ENCODE results near the gene TMEM208.
A peak's percentile ranks its signal among the peaks of the same experiment; 100 is the strongest.

The TMEM208 gene

DNA sequence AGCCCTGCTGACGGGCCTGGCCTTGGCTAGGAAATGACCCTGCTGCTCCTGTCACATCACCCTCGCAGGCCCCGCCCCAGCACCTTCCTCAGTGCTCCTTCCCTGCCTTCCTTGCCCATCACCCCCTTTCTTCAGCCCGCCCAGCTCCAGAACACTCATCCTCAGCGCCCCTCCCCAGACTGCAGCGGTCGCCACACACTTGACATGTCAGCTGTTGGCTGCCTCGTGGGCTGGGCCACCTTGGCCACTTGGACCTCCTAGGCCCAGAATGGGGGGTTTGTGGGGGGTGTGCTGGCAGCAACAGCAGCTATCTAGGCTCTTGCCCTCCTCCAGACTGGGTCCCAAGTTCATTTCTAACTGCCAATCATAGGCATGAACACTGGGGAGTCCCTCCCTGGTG is 17.4 kb upstream of the TMEM208 start:
- Mint-ChIP-seq H3K36me3 (peaks cover 3% of the 10 kb centered on the region), H3K9me3 (no peaks in the 10 kb centered on the region), H3K27me3 (no peaks in the 10 kb centered on the region), H3K4me3 (no peak overlapping the region), H3K27ac (no peak overlapping the region), H3K4me1 (no peaks in the 10 kb centered on the region)
- no peak for DNase-seq (ENCODE audit: low spot score in 2 of 2)
- no peak for ATAC-seq (ENCODE audit: low read depth)

DNA sequence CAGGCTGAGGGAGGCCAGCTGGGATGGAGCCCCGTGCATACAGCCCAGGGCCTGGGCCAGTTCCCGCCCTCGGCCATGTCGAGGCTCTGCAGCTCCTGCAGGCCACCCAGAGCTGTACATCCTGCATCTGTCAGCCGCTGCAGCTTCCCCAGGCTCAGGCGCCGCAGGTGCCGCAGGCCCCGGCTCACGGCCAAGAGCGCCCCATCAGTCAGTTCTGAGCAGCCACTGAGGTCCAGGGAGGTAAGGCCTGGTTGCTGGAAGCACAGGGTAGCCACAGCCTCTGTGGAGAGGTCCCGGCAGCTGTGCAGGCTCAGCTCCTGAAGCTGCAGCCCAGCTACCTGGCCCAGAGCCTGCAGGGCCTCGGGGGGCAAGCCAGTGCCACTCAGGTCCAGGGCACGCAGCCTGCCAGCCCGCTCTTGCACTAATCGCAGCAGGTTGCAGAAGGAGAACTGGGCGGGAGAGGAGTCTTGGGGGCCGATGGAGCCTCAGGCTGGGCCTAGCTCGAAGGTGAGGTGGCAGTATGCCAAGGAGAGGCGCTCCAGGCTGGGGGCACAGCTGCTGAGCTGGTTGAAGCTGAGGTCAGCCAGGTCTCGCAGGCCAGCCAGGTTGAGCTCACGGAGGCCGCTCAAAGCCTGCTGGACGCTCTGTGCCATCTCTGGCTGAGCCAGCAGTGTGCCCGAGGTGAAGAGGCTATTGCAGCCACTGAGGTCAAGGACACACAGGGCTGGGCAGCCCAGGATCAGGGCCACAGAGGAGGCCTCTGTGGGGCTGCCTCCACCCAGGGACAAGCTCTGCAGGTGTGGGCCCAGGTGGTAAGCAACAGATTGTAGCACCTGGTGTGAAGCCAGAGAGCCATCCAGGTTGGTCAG is 16.6 kb upstream of the TMEM208 start:
- H3K27ac Mint-ChIP-seq, result no peak overlapping the region
- peaks cover 3% of the 10 kb centered on the region for H3K36me3 Mint-ChIP-seq
- no peaks in the 10 kb centered on the region for H3K27me3 Mint-ChIP-seq
- no peak for ATAC-seq (ENCODE audit: low read depth)
- H3K4me3 Mint-ChIP-seq, result no peak overlapping the region
- no peaks in the 10 kb centered on the region for H3K9me3 Mint-ChIP-seq
- no peak for DNase-seq (ENCODE audit: low spot score in 2 of 2)
- H3K4me1 Mint-ChIP-seq, result no peaks in the 10 kb centered on the region

DNA sequence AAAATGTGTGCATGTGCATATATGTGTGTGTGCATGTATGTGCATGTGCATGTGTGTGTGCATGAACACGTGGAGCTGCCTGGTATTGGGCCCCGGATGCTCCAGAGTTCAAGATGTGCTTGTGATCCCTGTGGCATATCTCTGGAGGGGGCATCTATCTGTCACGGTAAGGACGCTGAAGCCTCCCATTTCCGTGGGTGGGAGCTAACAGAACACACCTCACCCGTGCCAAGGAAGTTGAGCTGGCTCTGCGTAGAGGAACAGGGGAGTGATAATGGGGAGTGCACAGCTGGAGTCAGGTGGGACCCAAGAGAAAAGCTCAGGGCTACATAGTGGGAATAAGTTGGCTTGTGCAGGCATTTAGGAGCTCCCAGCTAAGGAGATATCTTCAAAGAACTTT is 15.3 kb upstream of the TMEM208 start:
- Mint-ChIP-seq H3K4me1 (peaks cover 6% of the 10 kb centered on the region), H3K4me3 (no peak overlapping the region), H3K27ac (no peak overlapping the region), H3K36me3 (peaks cover 7% of the 10 kb centered on the region), H3K27me3 (no peaks in the 10 kb centered on the region), H3K9me3 (no peaks in the 10 kb centered on the region)
- no peak for ATAC-seq (ENCODE audit: low read depth)
- DNase-seq (ENCODE audit: low spot score in 2 of 2), result no peak

- ATAC-seq (ENCODE audit: low read depth), result no peak
- DNase-seq (ENCODE audit: low spot score in 2 of 2), result no peak
- Mint-ChIP-seq H3K4me3 (no peak overlapping the region), H3K9me3 (no peaks in the 10 kb centered on the region), H3K27me3 (no peaks in the 10 kb centered on the region), H3K27ac (no peak overlapping the region), H3K4me1 (peaks cover 6% of the 10 kb centered on the region), H3K36me3 (peaks cover 7% of the 10 kb centered on the region)
These were observed 14.2 kb upstream of the TMEM208 start for GRCh38 chr16:67212766-67213165.

- peaks cover 6% of the 10 kb centered on the region for H3K4me1 Mint-ChIP-seq
- H3K36me3 Mint-ChIP-seq, result peaks cover 7% of the 10 kb centered on the region
- ATAC-seq (ENCODE audit: low read depth), result no peak
- no peaks in the 10 kb centered on the region for H3K27me3 Mint-ChIP-seq
- H3K9me3 Mint-ChIP-seq, result no peaks in the 10 kb centered on the region
- no peak overlapping the region for H3K4me3 Mint-ChIP-seq
- DNase-seq (ENCODE audit: low spot score in 2 of 2), result no peak
- no peak overlapping the region for H3K27ac Mint-ChIP-seq
These were observed 13.5 kb upstream of the TMEM208 start for GRCh38 chr16:67213197-67214019.

GRCh38 chr16:67215706-67216105 is 11.2 kb upstream of the TMEM208 start:
- H3K4me3 Mint-ChIP-seq, result no peak overlapping the region
- H3K9me3 Mint-ChIP-seq, result no peaks in the 10 kb centered on the region
- peaks cover 9% of the 10 kb centered on the region for H3K36me3 Mint-ChIP-seq
- H3K4me1 Mint-ChIP-seq, result peaks cover 6% of the 10 kb centered on the region
- no peak overlapping the region for H3K27ac Mint-ChIP-seq
- H3K27me3 Mint-ChIP-seq, result no peaks in the 10 kb centered on the region
- DNase-seq (ENCODE audit: low spot score in 2 of 2) (no peak), ATAC-seq (ENCODE audit: low read depth) (no peak)

- Mint-ChIP-seq H3K4me3 (no peak overlapping the region), H3K27ac (no peak overlapping the region), H3K4me1 (peaks cover 6% of the 10 kb centered on the region), H3K36me3 (peaks cover 9% of the 10 kb centered on the region), H3K27me3 (no peaks in the 10 kb centered on the region), H3K9me3 (no peaks in the 10 kb centered on the region)
- ATAC-seq (ENCODE audit: low read depth) (no peak), DNase-seq (ENCODE audit: low spot score in 2 of 2) (no peak)
These were observed 10.1 kb upstream of the TMEM208 start for GRCh38 chr16:67216612-67217490.

- Mint-ChIP-seq H3K36me3 (peaks cover 13% of the 10 kb centered on the region), H3K27ac (no peak overlapping the region), H3K4me3 (no peak overlapping the region), H3K9me3 (no peaks in the 10 kb centered on the region), H3K4me1 (peaks cover 21% of the 10 kb centered on the region), H3K27me3 (no peaks in the 10 kb centered on the region)
- DNase-seq (ENCODE audit: low spot score in 2 of 2) (no peak), ATAC-seq (ENCODE audit: low read depth) (no peak)
These were observed 2.9 kb upstream of the TMEM208 start for GRCh38 chr16:67223992-67224391.

DNA sequence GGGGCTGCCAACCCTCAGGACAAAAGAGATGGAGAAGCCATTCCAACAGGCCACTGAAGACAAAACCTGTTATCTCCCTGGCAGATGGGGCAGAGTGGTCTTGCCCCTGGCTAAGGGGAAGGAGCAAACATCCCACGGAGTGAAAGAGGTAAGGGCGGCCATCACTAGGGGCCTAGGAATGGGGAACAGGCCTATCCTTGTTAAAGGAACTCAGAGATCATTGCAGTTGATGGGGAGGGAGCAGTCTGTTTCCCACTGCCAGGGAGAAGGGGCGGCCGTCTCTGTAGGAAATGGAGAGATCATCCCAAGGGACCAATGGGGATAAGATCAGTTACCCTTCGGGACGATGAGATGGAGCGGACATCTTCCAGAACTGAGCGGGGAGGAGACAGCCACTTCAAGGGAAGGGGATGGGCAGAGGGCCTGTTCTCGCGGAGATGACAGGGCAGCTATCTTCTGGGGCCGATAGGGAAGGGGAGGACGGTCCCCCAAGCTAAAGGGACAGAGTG is 581 bp upstream of the TMEM208 start:
- Mint-ChIP-seq H3K4me3 (peak overlapping the region; percentile 100), H3K4me1 (peaks cover 21% of the 10 kb centered on the region), H3K27me3 (no peaks in the 10 kb centered on the region), H3K36me3 (peaks cover 16% of the 10 kb centered on the region), H3K9me3 (no peaks in the 10 kb centered on the region), H3K27ac (peak overlapping the region; percentile 97)
- no peak for ATAC-seq (ENCODE audit: low read depth)
- DNase-seq (ENCODE audit: low spot score in 2 of 2), result no peak

- Mint-ChIP-seq H3K27me3 (no peaks in the 10 kb centered on the region), H3K27ac (peak overlapping the region; percentile 97), H3K9me3 (no peaks in the 10 kb centered on the region), H3K4me1 (peaks cover 21% of the 10 kb centered on the region), H3K4me3 (peak overlapping the region; percentile 100), H3K36me3 (peaks cover 16% of the 10 kb centered on the region)
- DNase-seq (ENCODE audit: low spot score in 2 of 2), result no peak
- ATAC-seq (ENCODE audit: low read depth), result no peak
These were observed 614 bp downstream of the TMEM208 start for GRCh38 chr16:67227567-67227921.

DNA sequence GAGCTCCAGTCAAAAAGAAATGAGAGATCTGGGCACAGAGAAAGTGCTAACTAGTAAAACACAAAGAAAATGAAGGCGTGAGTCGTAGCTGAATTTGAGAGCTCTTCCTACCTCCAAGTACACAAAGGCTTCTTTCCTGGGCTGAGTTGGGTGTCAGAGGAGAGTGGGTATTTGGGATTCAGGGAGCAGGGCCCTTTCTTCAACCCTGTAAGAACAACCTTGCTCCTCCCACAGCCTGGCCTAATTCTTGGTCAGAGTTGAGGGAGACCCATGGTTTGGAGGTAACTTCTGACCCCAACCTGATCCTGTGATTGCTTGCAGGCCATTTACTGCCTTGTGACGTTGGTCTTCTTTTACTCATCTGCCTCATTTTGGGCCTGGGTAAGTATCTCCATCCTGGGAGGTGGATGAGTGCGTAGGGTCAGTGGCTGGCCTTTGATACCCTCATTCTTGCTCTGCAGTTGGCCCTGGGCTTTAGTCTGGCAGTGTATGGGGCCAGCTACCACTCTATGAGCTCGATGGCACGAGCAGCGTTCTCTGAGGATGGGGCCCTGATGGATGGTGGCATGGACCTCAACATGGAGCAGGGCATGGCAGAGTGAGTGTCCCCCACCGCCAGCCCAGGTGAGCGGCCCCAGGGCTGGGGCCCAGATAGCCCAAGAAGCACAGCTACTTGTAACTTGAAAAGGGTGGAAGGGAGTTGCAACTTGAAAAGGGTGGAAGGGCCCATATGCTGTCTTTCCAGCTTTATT is 1.3 kb downstream of the TMEM208 start:
- Mint-ChIP-seq H3K36me3 (peaks cover 16% of the 10 kb centered on the region), H3K9me3 (no peaks in the 10 kb centered on the region), H3K4me1 (peaks cover 21% of the 10 kb centered on the region), H3K27me3 (no peaks in the 10 kb centered on the region), H3K27ac (peak overlapping the region; percentile 97), H3K4me3 (peak overlapping the region; percentile 100)
- no peak for ATAC-seq (ENCODE audit: low read depth)
- DNase-seq (ENCODE audit: low spot score in 2 of 2), result no peak

DNA sequence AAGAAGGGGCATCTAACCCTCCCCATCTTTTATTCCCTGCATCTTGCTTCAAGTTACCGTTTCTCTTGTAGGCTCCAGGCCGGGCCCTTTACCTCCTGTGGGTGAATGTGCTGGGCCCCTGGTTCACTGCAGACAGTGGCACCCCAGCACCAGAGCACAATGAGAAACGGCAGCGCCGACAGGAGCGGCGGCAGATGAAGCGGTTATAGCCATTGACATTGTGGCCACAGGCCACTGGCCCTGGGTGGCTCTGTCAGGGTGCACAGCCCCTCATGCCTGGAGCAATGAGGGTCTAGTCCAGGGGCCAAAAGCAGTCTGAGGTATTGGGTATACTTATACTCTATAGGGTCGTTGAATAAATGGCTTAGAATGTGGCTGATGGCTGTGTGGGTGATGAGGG is 2.0 kb downstream of the TMEM208 start:
- Mint-ChIP-seq H3K27me3 (no peaks in the 10 kb centered on the region), H3K4me3 (peak overlapping the region; percentile 6), H3K9me3 (no peaks in the 10 kb centered on the region), H3K4me1 (peaks cover 21% of the 10 kb centered on the region), H3K36me3 (peaks cover 17% of the 10 kb centered on the region), H3K27ac (no peak overlapping the region)
- ATAC-seq (ENCODE audit: low read depth) (no peak), DNase-seq (ENCODE audit: low spot score in 2 of 2) (no peak)

All from memory B cell (primary cell).